HG03045 (cell line): ENCODE data around the gene LSAMP.
"Not testable (repeated sequence)": the region's sequence is repeated elsewhere in the genome, so short reads cannot be mapped to it uniquely, and the experiment has no call there.

Source experiments
- ATAC-seq: cut with Tn5 transposase; IDR thresholded peaks from one replicate; pipeline ENCODE4 v1.9.1; 2021; ENCODE audit warnings: mild to moderate bottlenecking, moderate library complexity; ENCODE audit not compliant: unreplicated experiment

The LSAMP gene

GRCh38 chr3:116247605-116248004 is 197.7 kb downstream of the LSAMP start:
- ATAC-seq, result no peak

DNA sequence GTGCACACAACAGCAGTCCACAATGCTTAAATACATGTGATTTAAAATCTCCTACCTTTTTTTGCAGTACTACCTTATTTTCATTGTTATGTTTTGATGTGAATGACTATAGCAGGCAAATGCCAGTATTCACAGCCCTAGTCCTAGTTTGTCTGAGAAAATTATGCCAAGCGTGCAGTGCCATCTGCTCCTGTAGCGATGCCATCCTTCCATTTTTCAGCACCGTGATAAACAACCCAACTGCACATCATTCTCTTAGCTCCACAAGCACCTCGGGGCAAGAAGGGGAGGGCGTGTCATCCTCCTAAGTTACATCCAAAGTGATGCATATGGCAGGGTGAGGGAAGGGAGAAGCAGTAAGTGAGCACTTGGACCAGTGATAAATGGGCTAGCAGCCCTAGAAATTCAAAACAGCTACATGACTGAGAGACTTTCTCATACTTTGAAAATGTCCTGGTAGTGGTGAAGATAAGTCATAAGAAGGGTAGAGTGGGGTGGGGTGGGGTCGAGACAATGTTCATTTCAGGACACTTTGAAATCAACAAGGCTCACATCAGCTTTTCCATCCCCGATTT is 198.8 kb downstream of the LSAMP start:
- no peak for ATAC-seq

GRCh38 chr3:116242825-116243224 is 202.5 kb downstream of the LSAMP start:
- ATAC-seq, result no peak

DNA sequence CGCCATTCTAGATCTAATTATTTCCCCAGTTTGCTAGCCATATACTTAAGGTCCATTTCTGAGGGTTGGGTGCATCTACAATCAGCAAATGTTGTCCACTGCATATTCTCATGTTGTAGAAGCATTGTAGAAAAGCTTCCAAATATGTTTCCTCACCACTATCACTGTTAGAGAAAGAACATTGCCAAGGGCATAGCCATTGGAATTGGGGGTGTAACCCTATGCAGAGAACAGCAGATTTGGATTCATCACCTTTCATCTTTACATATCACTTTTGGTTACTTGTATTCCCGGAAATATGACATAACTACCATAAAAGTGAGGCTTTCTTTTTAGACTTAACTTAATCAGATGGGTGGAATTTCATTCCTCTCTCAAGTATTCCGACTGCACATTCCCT is 203.6 kb downstream of the LSAMP start:
- no peak for ATAC-seq

DNA sequence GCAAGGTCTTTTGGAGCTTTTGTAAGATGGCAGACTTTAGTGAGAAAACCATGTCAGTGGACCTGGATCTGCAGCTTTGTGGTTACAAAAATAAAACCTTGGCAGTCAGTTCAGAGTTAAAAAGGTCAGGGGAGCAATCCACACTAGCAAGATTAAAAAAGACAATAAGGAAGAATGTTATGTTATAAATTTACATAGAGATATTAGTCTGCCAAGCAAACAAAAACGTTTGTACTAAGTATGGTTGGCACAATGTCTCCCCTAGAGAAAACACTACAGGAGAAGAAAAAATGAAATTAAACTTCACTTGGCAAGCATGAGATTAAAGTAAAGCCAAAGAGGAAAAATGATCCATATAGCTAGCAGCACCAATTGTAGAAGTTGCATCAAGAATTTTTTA is 205.0 kb downstream of the LSAMP start:
- ATAC-seq, result no peak

GRCh38 chr3:116238846-116239565 is 206.3 kb downstream of the LSAMP start:
- no peak for ATAC-seq

- no peak for ATAC-seq
Observed at GRCh38 chr3:116233711-116234357, 211.5 kb downstream of the LSAMP start.

DNA sequence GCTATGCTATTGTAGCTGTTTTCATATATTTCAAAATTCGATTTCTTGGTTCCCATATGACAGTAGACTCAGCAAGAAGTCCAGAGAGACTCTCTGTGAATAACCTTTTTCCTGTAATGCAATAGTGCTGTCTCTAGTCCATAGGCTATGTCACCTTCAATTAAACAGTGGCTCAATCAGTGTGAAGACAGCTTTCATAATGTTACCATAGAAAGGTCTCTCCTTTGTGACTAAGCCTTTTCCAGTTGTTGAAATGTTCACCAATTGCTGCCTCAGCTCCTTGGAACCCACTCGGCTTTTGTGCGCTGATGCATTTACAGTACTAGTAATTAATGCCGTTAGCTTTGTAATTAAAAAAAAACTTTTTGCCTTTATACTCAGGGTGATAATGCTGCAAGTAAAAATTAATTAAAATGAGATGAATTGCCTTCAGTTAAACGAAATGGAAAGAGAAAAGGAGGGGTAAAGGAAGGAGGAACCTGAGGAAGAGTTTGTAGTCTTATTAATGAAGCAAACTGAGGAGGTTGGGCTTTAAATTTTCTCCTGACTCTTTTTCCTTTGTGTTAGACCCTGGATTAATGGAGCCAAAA is 214.8 kb downstream of the LSAMP start:
- ATAC-seq, result no peak

DNA sequence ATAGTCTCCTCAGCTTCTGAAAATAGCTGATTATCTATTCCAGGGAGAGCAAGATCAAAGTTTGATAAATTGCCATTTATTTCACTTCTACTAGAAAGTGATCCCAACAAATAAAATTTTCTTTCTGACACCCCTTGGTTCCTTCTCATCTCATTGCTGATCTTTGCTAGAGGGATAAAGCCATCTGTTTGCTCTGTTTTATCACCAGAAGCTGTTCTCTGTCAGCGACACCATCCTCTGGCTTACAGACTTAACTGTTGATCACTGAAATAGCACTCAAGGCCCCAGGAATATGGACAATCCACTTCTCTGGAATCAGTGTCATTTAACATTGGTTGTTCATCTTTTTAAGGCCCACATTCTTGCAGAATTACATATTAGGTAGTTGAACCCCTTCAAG is 219.0 kb downstream of the LSAMP start:
- no peak for ATAC-seq

DNA sequence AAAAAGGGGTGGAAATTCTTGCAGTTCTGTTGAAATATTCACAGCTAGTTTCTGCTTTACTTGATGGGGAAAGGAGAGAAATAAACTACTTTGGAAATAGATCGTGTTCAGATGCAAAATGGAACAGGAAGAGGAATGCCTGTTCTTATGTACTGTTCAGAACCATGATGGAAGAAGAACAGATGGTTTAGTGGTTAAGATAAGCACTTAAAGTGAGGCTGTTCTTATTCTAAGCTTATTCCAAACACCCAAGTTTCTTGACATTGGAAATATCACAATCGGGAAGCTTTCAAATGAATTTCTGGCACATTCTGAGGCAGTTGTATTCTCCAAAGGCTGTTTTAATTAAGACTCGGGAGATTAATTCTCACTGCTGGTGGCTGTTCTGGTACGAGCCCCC is 228.5 kb downstream of the LSAMP start:
- no peak for ATAC-seq

DNA sequence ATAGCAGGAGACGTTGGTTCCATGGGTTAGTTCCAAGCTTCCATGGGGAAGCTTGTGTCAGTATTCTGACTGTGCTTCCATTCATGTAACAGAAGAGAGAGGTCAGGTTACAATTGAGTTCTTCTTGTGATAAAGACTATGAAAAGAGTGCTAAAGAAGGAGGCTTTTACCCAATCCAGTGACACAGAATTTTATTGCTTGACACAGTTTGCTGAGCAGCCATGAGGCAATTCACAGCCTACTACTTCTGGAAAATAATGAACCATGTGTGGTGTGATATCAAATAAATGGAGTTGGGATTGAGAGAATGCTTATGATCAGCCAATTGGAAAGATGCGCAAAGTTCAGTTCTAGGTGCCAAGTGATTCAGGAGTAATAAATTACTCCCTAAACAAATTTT is 233.4 kb downstream of the LSAMP start:
- no peak for ATAC-seq

DNA sequence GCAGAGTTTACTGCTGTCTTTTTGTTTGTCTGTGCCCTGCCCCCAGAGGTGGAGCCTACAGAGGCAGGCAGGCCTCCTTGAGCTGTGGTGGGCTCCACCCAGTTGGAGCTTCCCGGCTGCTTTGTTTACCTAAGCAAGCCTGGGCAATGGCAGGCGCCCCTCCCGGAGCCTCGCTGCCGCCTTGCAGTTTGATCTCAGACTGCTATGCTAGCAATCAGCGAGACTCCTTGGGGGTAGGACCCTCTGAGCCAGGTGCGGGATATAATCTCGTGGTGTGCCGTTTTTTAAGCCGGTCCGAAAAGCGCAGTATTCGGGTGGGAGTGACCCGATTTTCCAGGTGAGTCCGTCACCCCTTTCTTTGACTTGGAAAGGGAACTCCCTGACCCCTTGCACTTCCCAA is 236.5 kb downstream of the LSAMP start:
- not testable (repeated sequence) for ATAC-seq

GRCh38 chr3:116200956-116201690 is 244.2 kb downstream of the LSAMP start:
- no peak for ATAC-seq

DNA sequence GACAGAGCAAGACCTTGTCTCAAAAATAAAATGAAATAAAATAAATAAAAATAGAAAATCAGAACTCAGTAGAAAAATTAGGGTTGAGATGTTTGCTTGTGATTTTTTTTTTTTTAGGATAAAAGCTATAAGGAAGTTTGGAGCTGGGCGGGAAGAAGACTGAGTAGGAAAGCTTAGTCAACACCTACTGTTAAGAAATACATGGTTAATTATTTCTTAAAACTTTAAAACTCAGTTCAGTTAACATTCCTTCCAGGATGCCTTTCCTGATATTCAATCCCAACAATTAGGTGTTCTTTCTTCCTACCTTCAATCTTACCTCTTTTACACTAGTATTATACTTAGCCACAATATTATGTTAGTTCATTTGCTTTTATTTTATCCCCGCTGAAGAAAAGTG is 246.2 kb downstream of the LSAMP start:
- ATAC-seq, result no peak

DNA sequence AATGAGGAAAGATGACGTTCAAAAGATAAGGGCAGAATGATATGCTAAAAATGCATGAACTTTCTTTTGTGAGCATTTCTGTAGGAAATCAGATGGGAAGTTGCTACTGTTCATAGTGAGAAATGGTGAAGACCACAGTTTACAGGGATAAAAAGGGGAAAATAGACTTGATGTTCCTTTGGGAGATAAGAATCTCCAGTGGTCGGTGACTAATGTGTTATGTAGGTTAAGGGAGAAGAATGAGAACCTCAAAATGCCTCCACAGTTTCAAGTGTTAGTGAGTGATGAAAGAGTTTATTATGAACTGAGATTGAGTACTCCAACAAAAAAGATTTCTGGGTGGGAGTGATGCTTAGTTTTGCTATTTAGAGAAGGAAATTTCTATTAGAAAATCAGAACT is 247.2 kb downstream of the LSAMP start:
- no peak for ATAC-seq

DNA sequence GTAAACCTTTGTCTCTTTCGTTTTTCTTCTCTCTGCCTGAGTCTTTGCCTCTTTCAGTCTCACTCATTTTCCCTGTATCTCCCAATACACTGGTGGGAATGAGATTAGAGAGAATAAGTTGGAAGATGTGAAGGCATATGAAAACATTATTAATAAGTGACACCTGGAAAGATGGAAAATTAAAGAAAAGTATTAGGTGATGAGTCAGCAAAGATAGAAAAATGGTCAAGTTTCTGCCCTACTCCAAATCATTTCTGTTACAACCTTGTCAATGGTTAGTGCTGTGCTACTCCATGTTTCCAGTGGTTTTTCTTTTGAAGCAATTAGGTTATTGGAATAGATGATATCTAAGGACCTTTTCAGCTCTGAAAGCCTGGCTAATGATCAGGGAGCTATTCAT is 252.8 kb downstream of the LSAMP start:
- ATAC-seq, result no peak

DNA sequence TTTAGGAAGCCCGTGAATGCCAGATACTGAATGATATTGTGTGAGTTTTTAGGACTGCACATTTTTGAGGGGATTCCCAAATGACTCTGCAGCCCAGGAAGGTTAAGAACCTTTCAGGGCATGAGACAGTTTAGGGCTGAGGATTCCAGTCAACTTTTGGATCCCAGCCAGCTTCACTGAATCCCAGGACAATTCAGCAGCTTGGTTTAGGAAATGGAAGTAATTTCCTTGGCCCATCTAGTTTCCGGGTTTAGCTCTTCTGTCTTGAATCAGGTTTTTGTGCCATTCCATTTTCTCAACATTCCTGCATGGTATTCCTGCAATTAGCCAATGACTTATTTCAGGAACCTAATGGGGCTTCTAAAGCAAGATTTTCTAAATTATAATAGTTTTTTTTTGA is 253.9 kb downstream of the LSAMP start:
- ATAC-seq, result no peak

DNA sequence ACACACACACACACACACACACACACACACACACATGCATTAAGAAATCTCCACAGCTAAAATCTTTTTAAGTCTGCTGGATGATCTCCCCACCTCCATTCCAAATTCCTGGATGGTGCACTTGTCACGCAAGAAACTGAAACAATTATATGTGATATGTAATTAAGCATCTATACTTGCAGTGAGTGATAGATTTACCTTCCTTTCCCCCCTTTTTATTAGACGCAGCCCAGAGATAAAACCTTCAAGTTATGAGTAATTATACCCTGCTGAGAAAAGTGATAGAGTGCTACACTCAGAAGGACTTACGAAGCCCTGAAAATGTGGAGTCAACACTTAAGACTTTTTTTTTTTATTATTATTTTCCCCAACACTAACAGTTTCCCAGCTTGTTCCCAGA is 255.2 kb downstream of the LSAMP start:
- ATAC-seq, result no peak

DNA sequence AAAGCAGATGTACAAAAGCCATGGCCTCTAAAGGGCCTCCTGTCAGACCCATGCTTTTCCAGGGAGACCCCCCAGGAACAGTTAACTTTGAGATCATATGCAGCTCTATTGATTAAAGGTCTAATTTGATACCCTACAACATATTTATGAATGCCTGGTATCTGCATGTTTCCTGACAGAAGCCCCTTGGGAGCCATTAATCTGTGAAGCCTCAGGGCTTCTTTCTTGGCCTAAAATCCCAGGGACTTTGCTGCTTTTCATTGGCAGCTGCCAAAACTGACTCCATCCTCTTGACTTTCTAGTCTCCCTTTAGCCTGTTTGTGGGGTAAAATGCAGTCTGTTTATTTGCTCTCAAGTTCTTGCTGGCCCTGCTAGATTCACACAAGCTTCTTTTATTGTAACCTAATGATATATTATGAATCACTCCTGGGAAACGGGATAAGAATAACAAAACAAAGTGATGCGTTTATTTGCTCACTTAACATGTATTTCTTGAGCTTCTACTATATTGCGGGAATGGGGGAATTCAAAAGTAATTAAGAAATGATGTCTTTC is 257.0 kb downstream of the LSAMP start:
- ATAC-seq, result no peak

DNA sequence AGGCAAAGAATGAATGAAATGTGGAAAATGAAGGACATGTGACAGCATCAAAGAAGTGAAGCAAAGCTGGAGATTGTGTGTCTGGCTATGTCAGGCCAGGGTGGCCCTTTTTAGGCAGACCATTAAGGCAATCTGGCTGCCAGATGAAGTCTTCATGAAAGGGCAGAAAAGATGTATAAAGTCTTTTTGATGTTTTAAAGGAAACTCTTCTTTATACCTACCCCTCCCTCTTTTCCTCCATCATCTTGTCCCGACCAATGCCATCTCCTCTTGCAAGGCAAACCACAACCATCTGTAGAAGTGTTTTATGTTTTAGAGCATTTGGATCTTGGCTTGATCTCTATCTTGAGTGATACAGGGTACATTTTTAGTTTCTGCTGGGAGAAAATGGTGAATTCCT is 259.2 kb downstream of the LSAMP start:
- ATAC-seq, result no peak

- ATAC-seq, result no peak
Observed at GRCh38 chr3:116181159-116181558, 264.1 kb downstream of the LSAMP start.
